ENCODE results near the gene TSPYL2.

TSPYL2 gene

DNA sequence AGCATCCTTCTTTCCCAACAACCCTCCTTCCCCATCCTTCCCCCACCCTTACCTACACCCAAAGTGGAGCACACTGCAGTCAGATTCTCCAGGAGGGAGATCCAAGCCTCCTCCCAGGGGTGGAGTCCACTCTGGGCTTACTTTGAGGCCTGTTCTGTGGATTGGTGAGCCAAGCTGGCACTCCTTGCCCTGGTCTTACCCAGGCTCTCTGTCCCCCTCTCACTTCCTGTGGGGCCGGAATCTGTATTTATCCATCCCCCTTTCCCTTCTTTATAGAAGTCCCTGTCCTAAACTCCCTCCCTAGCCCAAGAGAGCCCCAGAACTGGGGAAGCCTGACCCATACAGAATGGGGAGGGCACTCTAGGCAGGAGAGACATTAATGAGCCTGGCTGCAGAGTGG, 3.2 kb upstream of the TSPYL2 start:
- no peak for DNase-seq (ENCODE audit: insufficient read length, low spot score)
- FAIRE-seq = no peak

DNA sequence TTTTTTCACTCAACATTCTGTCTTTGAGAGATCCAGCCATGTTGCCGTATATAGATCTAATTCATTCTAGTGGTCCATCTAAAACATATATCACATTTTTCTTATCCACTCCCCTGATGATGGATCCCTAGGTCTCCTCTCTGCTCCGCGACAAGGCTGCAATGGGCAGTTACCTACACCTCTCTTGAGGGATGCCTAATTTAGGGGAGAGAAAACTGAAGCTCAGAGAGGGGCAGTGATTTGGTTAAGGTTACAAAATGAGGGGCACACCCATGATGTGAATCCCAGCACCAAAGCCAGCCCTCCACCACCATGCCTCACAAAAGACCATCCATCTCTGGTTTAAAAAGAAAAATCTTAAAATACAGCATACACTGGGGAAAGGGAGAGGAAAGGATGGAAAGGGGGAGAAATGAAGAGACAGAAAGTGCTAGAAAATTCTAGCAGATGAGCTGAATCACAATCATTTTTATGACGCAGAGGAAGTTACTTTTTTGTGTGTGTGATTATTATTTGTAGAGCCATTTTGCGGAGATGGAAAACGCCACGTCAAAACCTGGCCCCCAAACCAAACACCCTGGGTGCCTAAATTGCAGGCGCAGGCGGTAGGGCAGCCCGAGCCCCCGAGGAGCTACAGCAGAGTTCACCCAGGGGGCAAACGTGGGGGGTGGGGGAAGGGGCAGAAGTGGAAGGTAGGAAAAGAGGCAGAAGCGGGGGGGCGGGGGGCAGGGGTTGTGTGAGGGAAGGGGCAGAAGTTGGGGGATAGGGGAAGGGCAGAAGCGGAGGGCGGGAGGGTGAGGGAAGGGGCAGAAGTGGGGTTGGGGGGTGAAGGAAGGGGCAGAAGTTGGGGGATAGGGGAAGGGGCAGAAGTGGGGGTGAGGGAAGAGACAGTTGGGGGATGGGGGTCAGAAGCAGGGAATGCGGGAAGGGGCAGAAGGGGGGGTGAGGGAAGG, 1.3 kb upstream of the TSPYL2 start:
- DNase-seq (ENCODE audit: insufficient read length, low spot score) (no peak), FAIRE-seq (peak; percentile 49)

GRCh38 chrX:53082773-53083616, 828 bp downstream of the TSPYL2 start:
- DNase-seq (ENCODE audit: insufficient read length, low spot score) (no peak), FAIRE-seq (peak; percentile 73)

GRCh38 chrX:53084043-53084570, 1.9 kb downstream of the TSPYL2 start:
- FAIRE-seq (peak; percentile 73), DNase-seq (ENCODE audit: insufficient read length, low spot score) (no peak)

DNA sequence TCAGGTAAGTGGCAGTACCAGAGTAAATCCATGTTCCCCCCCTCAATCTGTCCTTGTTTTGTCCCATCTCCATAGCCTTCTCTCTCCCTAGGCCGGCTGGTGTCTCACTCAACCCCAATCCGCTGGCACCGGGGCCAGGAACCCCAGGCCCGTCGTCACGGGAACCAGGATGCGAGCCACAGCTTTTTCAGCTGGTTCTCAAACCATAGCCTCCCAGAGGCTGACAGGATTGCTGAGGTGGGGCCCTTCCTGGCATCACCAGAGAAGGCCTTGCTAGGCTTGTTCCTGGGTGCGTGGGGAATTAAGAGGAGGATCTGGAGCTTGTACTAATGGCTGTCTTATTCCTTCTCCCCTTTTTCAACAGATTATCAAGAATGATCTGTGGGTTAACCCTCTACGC, 2.7 kb downstream of the TSPYL2 start:
- FAIRE-seq (no peak), DNase-seq (ENCODE audit: insufficient read length, low spot score) (no peak)

- no peak for DNase-seq (ENCODE audit: insufficient read length, low spot score)
- FAIRE-seq = no peak
Observed at GRCh38 chrX:53085661-53086229, 3.6 kb downstream of the TSPYL2 start.

- FAIRE-seq (no peak), DNase-seq (ENCODE audit: insufficient read length, low spot score) (no peak)
Observed at GRCh38 chrX:53086464-53086863, 4.3 kb downstream of the TSPYL2 start.

- FAIRE-seq (peak; percentile 60), DNase-seq (ENCODE audit: insufficient read length, low spot score) (no peak)
Observed at GRCh38 chrX:53087388-53087831, 5.2 kb downstream of the TSPYL2 start.

GRCh38 chrX:53088136-53088974, 6.2 kb downstream of the TSPYL2 start:
- peak; percentile 86 for FAIRE-seq
- no peak for DNase-seq (ENCODE audit: insufficient read length, low spot score)

DNA sequence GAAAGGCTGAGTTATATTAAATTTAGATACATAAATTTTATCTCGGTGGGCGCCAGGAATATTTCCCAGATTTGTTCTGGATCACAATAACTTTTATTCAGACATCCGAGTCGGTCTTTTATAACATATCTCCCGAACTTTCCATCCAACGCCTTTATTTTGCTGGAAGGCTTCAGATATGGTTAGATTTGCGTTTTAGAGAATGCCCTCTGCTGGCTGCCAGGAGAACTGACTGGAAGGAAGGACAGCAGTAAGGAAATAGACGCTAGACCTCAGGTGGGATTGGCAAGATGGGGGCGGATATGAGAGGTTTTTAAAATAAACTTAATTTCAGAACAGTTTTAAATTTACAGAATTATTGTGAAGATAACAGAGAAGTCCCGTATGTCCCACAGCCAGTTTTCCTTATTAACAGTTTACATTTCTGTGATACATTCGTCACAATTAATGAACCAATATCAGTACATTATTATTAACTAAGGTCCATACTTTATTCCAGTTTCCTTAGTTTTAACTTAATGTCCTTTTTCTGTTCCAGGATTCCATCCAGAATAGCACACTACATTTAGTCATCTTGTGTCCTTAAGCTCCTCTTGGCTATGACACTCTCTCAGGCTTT, 7.2 kb downstream of the TSPYL2 start:
- DNase-seq (ENCODE audit: insufficient read length, low spot score) (no peak), FAIRE-seq (peak; percentile 91)

DNA sequence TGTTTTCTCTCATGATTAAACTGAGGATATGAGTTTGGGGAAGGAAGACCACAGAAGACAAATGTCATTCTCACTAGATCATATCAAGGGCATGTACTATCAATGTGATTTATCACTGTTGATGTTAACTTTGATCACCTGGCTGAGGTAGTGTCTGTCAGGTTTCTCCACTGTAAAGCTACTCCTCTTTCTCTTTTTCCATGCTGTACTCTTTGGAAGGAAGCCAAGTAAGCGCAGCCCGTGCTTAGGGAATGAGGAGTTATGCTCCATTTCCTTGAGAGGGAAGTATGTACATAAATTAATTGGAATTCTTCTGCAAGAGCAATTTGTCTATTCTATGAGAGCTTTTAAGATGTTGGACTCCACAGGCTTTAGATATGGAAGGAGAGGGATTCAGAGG, 7.8 kb downstream of the TSPYL2 start:
- DNase-seq (ENCODE audit: insufficient read length, low spot score) (no peak), FAIRE-seq (no peak)

DNA sequence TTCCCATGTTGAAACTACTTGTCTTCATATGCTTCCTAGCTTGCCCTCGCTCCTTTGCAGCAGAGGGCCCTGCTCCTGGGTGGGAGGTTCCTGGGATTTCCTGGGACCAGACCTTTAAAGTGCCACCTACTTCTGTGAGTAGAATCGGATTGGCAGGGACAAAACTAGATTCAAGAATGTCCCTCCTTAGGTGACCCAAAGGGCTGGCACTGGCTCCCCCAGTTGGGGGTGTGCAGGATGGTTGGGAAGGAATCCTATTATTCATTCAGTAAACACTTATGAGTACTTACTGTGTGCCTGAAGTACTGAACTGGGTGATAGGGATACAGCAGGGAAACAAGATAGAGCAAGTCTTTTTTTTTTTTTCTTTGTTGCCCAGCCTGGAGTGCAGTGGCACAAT, 9.2 kb downstream of the TSPYL2 start:
- FAIRE-seq (no peak), DNase-seq (ENCODE audit: insufficient read length, low spot score) (no peak)

DNA sequence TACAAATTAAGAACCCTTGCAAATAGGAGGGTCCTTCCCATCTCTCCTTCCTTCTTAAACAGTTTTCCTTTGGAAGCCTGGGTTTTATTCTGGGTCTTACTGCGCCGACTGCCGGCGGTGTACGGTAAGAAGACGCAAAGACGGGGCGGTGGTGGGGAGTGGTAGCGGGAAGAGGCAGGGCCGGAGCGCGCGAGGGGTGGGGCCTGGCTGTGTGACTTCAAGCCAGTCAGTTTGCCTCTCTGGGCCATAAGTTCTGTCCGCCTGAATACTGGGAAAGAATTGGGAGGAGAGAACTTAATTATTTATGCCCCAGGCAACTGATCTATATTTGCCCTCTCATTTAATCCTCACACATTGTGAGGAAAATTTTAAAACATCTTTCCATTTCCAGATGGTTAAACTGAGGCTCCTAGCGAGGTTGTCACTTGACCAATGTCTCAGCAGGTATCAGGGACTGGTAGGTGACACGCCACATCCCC, 11.0 kb downstream of the TSPYL2 start:
- DNase-seq (ENCODE audit: insufficient read length, low spot score) (no peak), FAIRE-seq (peak; percentile 92)

- FAIRE-seq (peak; percentile 100), DNase-seq (ENCODE audit: insufficient read length, low spot score) (peak; percentile 66)
Observed at GRCh38 chrX:53093748-53094581, 11.8 kb downstream of the TSPYL2 start, which contains the start of gene KANTR. KANTR (plus strand) TSS chrX:53094142; CDS start chrX:53124273, 30,131 bp downstream.

- DNase-seq (ENCODE audit: insufficient read length, low spot score) (no peak), FAIRE-seq (no peak)
Observed at GRCh38 chrX:53094582-53094905, 12.4 kb downstream of the TSPYL2 start.

DNA sequence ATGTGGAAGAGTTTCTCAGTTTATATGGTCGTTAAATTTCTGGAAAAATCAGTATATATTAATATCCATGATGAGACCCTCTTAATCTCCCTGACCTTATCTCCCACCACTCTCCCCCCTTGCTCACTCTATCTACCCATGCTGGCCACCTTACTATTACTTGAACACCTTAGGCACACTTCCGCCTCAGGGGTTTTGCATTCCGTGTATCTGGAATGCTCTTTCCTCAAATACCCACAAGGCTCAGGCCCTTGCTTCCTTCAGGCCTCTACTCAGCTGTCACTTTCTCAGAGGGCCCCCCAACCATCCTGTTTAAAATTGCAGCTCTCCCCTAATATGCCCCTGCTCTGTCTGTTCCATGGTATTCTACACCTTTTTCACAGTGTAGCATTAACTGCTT, 13.6 kb downstream of the TSPYL2 start:
- DNase-seq (ENCODE audit: insufficient read length, low spot score) = no peak
- no peak for FAIRE-seq

DNA sequence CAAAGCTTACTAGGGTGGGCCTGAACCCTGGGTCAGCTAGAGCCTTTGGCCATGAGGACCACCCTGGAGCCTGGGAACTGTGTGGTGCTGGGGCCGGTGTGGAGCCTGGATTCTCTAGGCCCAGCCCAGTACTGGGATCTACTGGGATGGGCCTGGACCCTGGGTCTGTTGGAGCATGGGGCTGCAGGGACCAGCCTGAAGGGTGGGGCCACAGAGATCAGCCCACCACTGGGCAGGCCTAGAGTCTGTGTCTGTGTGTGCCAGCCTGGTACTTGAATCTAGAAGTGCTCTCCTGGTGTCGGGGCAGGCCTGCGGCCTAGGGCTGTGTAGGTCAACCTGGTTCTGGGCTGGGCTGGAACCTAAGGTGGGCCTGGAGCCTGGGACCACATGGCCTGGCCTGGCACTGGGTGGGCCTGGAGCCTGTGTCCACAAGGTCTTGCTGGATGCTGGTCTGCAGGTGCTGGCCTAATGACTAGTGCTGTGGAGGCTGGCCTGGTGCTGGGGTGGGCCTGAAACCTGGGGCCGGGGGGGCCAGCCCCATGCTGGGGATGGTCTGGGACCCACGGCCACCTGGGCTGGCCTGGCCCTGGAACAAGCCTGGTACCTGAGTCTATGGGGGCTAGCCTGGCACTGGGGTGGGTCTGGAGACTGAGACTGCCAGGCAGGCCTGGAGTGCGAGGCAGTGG, 32.8 kb downstream of the TSPYL2 start:
- DNase-seq (ENCODE audit: insufficient read length, low spot score) (no peak), FAIRE-seq (no peak)

GRCh38 chrX:53115550-53115874, 33.3 kb downstream of the TSPYL2 start:
- DNase-seq (ENCODE audit: insufficient read length, low spot score) (no peak), FAIRE-seq (no peak)
